Subcutaneous adipose tissue (tissue), 4 donors: ENCODE results near the gene TMEM43. TPM values are rescaled to one million over a fixed set of nuclear protein-coding genes. Genes with fewer than 3 reads are reported as not detected.

ENCODE experiments used
- CTCF ChIP-seq: fragments of 450-650 bp; IDR thresholded peaks from one replicate; pipeline ENCODE4 v1.5.1; 2016; ENCODE audit warnings: low read depth, mild to moderate bottlenecking, control low read depth, antibody characterized with exemption, moderate library complexity
- total RNA-seq, 4 donors: library from RNA; depleted of rRNA; stranded (reverse); fragments of >200 nt; gene quantifications; one replicate each; pipeline ENCODE4 v1.1.0, GENCODE V29; 2016

Gene TMEM43
- total RNA-seq, 4 donors from 2014 or later = 98.7 to 169 (median 129) TPM

GRCh38 chr3:14146381-14147065 is 21.7 kb downstream of the TMEM43 start:
- TF ChIP-seq CTCF = no peak

- no peak for TF ChIP-seq CTCF
These were observed 22.2 kb downstream of the TMEM43 start for GRCh38 chr3:14147066-14147435.

- TF ChIP-seq CTCF = no peak
These were observed 22.8 kb downstream of the TMEM43 start for GRCh38 chr3:14147617-14148016.

- no peak for TF ChIP-seq CTCF
These were observed 23.5 kb downstream of the TMEM43 start for GRCh38 chr3:14148041-14148985.

- no peak for TF ChIP-seq CTCF
These were observed 25.2 kb downstream of the TMEM43 start for GRCh38 chr3:14150078-14150477.

GRCh38 chr3:14150491-14151230 is 25.8 kb downstream of the TMEM43 start:
- no peak for TF ChIP-seq CTCF
